ENCODE results near the gene ATXN7L1. TPM values are rescaled to one million over a fixed set of nuclear protein-coding genes. Genes with fewer than 3 reads are reported as not detected.

Gene ATXN7L1
- total and polyA plus RNA-seq, 2 of the 13 experiments (the other 11 are each of a cell fraction or from before 2014, with no cell fraction given): 4.1 to 7.8 TPM

GRCh38 chr7:105874055-105874454 is 2.3 kb downstream of the ATXN7L1 start (continued):
- TF ChIP-seq ATRX (CRISPR knock-in tag; IDR thresholded peaks at IDR 0.05; ENCODE audit: borderline replicate concordance): no peak
- no peak for TF ChIP-seq HNF1B (CRISPR knock-in tag; IDR thresholded peaks at IDR 0.05)

GRCh38 chr7:105872491-105872890 is 3.9 kb downstream of the ATXN7L1 start:
- Histone ChIP-seq H3K27me3 (ENCODE audit: control insufficient read depth in 1 of 2, insufficient read depth in 2 of 2, low read length in 2 of 2) (no peaks in the 10 kb centered on the region; a peak in 1 of 5 replicates), H3K36me3 (replicated peaks in 1 of 2; ENCODE audit: control insufficient read depth in 1 of 2, insufficient read depth in 2 of 2, low read length in 2 of 2) (no peaks in the 10 kb centered on the region), H3K79me2 (ENCODE audit: insufficient read depth, low read length) (peaks cover 14% of the 10 kb centered on the region), H3K4me3 (replicated peaks in 1 of 3; ENCODE audit: insufficient read depth in 1 of 3, low read depth in 2 of 3, low read length in 3 of 3) (no peak overlapping the region), H2AFZ (ENCODE audit: low read length) (no peak overlapping the region), H3K9ac (ENCODE audit: insufficient read depth, low read depth, low read length) (no peak overlapping the region), H3K27ac (ENCODE audit: extremely low read length, insufficient read depth, low read length) (no peak overlapping the region), H3K9me3 (ENCODE audit: low read length) (no peaks in the 10 kb centered on the region), H4K20me1 (ENCODE audit: insufficient read depth, low read length) (no peaks in the 10 kb centered on the region), H3K4me2 (ENCODE audit: low read depth, low read length) (no peak overlapping the region), H3K4me1 (ENCODE audit: insufficient read depth, low read length) (peaks cover 18% of the 10 kb centered on the region)
- WGBS (ENCODE audit: low lambda C conversion rate): over 99% methylated on average over 5 of the region's 5 CpGs
- DNase-seq (ENCODE audit: low spot score) (no peak), ATAC-seq (no peak), FAIRE-seq (no peak)
- intact Hi-C loops (cut with micrococcal nuclease; ENCODE audit: unreplicated experiment) (no loop called here), in situ Hi-C loops (cut with HindIII; ENCODE audit: extremely low pct_ligation_motif_present, low pct_unique_long_range_greater_than_20kb) (no loop called here)
- ChIA-PET CTCF (ENCODE audit: low intra/inter-chr PET ratio, low total read pairs) (no interaction called here), POLR2A (no interaction called here)
- TF ChIP-seq CEBPB (IDR thresholded peaks at IDR 0.05; ENCODE audit: borderline replicate concordance, low read depth, low read length): peak; percentile 15; the same call in 1 of the 2 replicates
- TF ChIP-seq ZNF205 (CRISPR knock-in tag; IDR thresholded peaks at IDR 0.05): no peak
- BruUV-seq (replicated peaks): no TSS peak

GRCh38 chr7:105871142-105871541 is 5.3 kb downstream of the ATXN7L1 start:
- H3K4me3 ChIP-seq (replicated peaks in 1 of 3; ENCODE audit: insufficient read depth in 1 of 3, low read depth in 2 of 3, low read length in 3 of 3): no peak overlapping the region
- ChIA-PET POLR2A (no interaction called here), CTCF (ENCODE audit: low intra/inter-chr PET ratio, low total read pairs) (no interaction called here)
- peaks cover 10% of the 10 kb centered on the region for H3K79me2 ChIP-seq (ENCODE audit: insufficient read depth, low read length)
- H4K20me1 ChIP-seq (ENCODE audit: insufficient read depth, low read length): no peaks in the 10 kb centered on the region
- no peak overlapping the region for H3K27ac ChIP-seq (ENCODE audit: extremely low read length, insufficient read depth, low read length)
- H3K4me1 ChIP-seq (ENCODE audit: insufficient read depth, low read length): peaks cover 18% of the 10 kb centered on the region
- no peaks in the 10 kb centered on the region for H3K36me3 ChIP-seq (replicated peaks in 1 of 2; ENCODE audit: control insufficient read depth in 1 of 2, insufficient read depth in 2 of 2, low read length in 2 of 2)
- no peak overlapping the region for H2AFZ ChIP-seq (ENCODE audit: low read length)
- H3K4me2 ChIP-seq (ENCODE audit: low read depth, low read length): no peak overlapping the region
- DNase-seq (ENCODE audit: low spot score): no peak
- ATAC-seq: no peak
- 50% methylated on average over 2 of the region's 3 CpGs for WGBS (ENCODE audit: low lambda C conversion rate)
- intact Hi-C loops (cut with micrococcal nuclease; ENCODE audit: unreplicated experiment) (no loop called here), in situ Hi-C loops (cut with HindIII; ENCODE audit: extremely low pct_ligation_motif_present, low pct_unique_long_range_greater_than_20kb) (no loop called here)
- H3K9me3 ChIP-seq (ENCODE audit: low read length): no peaks in the 10 kb centered on the region
- FAIRE-seq: no peak
- no peaks in the 10 kb centered on the region; a peak in 1 of 5 replicates for H3K27me3 ChIP-seq (ENCODE audit: control insufficient read depth in 1 of 2, insufficient read depth in 2 of 2, low read length in 2 of 2)
- no TSS peak for BruUV-seq (replicated peaks)
- no peak overlapping the region for H3K9ac ChIP-seq (ENCODE audit: insufficient read depth, low read depth, low read length)
- TF ChIP-seq ZNF292 (CRISPR knock-in tag; IDR thresholded peaks at IDR 0.05; ENCODE audit: borderline replicate concordance, low read depth) (no peak), MTA3 (CRISPR knock-in tag; IDR thresholded peaks at IDR 0.05) (no peak), TSC22D2 (CRISPR knock-in tag; IDR thresholded peaks at IDR 0.05; ENCODE audit: borderline replicate concordance) (no peak), ZNF770 (CRISPR knock-in tag; IDR thresholded peaks at IDR 0.05) (no peak), CBFB (CRISPR knock-in tag; IDR thresholded peaks at IDR 0.05) (no peak), ZNF766 (CRISPR knock-in tag; IDR thresholded peaks at IDR 0.05; ENCODE audit: borderline replicate concordance) (no peak), E2F2 (CRISPR knock-in tag; IDR thresholded peaks at IDR 0.05; ENCODE audit: borderline replicate concordance) (no peak)
